ENCODE data around the gene CNKSR1.

Gene CNKSR1

DNA sequence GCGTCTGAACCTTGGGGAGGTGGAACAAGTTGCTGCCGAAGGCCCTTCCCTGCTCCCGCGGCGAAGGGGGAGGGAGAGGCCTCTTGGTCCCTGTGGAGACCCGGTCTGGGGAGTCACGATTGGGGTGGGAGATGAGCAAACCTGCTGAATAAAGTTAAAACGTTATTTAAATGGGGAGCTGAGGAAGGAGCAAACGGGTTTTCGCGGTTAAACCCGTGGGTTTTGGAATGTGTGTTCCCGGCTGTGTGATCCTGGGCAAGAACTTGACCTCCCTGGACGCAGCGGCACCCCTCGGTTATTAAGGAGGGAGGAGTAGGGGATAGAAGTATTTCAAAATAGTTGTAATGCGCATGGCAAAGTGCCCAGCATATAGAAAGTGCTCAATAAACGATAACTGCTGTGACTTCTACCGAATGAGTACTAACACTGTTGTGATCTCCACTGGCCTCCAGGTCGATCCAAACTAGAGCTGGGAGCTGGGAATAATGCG is 15.0 kb upstream of the CNKSR1 start:
- POLR2A ChIA-PET: interaction anchor here (1.0 kb wide), 1 partner anchor 7 kb away, joined by 4 read pairs; the partner anchor contains the start of gene ZNF593
- CTCF ChIA-PET: interaction anchor here (0.6 to 2.5 kb wide), 7 partner anchors 18 to 464 kb away, joined by 3 to 16 read pairs (median 4); no protein-coding TSS in a partner anchor
- no peaks in the 10 kb centered on the region; the same call in 1 of the 2 replicates for H3K4me1 ChIP-seq (ENCODE audit: control insufficient read depth, insufficient read depth, low read length)
- H3K9me3 ChIP-seq (ENCODE audit: control insufficient read depth, insufficient read depth, low read depth, low read length): no peaks in the 10 kb centered on the region
- TF ChIP-seq ZNF664 (tag by site-specific recombination; IDR thresholded peaks at IDR 0.05) (peak; percentile 92), GLIS1 (tag by site-specific recombination; IDR thresholded peaks at IDR 0.05) (0 out of 2 replicates have a peak, but pooled peaks have one; percentile 3), ZNF544 (tag by site-specific recombination; IDR thresholded peaks at IDR 0.05) (no peak), ZNF362 (tag by site-specific recombination; IDR thresholded peaks at IDR 0.05) (no peak), ZNF747 (tag by site-specific recombination; IDR thresholded peaks at IDR 0.05) (no peak), SCRT2 (tag by site-specific recombination; IDR thresholded peaks at IDR 0.05) (0 out of 2 replicates have a peak, but pooled peaks have one; percentile 14), ZNF140 (tag by site-specific recombination; IDR thresholded peaks at IDR 0.05) (no peak), ZNF341 (tag by site-specific recombination; IDR thresholded peaks at IDR 0.05; ENCODE audit: low read depth) (peak; percentile 22; the same call in 1 of the 2 replicates), PATZ1 (tag by site-specific recombination; IDR thresholded peaks at IDR 0.05) (no peak), ZNF645 (tag by site-specific recombination; IDR thresholded peaks at IDR 0.05) (no peak), ZNF302 (tag by site-specific recombination; IDR thresholded peaks at IDR 0.05; ENCODE audit: low read depth) (no peak), ZNF335 (tag by site-specific recombination; conservative IDR thresholded peaks at IDR 0.05) (0 out of 2 replicates have a peak, but pooled peaks have one; percentile 7), ZNF18 (tag by site-specific recombination; IDR thresholded peaks at IDR 0.05) (no peak), ZNF843 (tag by site-specific recombination; IDR thresholded peaks at IDR 0.05) (no peak)
- TF ChIP-seq, protein P1, sequence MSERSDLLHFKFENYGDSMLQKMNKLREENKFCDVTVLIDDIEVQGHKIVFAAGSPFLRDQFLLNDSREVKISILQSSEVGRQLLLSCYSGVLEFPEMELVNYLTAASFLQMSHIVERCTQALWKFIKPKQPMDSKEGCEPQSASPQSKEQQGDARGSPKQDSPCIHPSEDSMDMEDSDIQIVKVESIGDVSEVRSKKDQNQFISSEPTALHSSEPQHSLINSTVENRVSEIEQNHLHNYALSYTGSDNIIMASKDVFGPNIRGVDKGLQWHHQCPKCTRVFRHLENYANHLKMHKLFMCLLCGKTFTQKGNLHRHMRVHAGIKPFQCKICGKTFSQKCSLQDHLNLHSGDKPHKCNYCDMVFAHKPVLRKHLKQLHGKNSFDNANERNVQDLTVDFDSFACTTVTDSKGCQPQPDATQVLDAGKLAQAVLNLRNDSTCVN (tag by site-specific recombination; optimal IDR thresholded peaks at IDR 0.05): peak; percentile 7
- no peak overlapping the region; the same call in 1 of the 2 replicates for H3K27ac ChIP-seq (ENCODE audit: extremely low read depth, low read depth, low read length)
- peak overlapping the region; percentile 12; the same call in 1 of the 2 replicates for H3K4me3 ChIP-seq (ENCODE audit: low read depth, low read length)
- no peaks in the 10 kb centered on the region for H3K36me3 ChIP-seq (ENCODE audit: control insufficient read depth in 2 of 2, insufficient read depth in 1 of 2, low read length in 2 of 2)

DNA sequence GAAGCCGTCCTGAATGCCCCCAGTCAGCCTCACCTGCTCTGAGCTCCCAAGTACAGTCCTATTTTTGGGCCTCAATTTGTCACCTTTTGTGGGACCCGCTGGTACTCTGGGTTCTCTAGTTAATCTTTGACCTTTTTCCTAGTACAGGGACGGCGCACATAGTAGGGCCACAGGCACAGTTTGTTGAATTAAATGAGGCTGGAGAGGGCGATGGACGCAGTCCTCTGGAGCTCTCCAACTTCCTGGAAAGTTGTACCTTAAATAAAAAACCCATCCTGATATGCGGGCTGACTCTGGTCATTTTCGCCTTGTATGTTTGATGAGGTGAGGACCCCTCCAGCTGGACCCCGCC is 13.6 kb upstream of the CNKSR1 start:
- POLR2A ChIA-PET: no interaction called here
- no peaks in the 10 kb centered on the region for H3K9me3 ChIP-seq (ENCODE audit: control insufficient read depth, insufficient read depth, low read depth, low read length)
- TF ChIP-seq MEIS1 (CRISPR knock-in tag; IDR thresholded peaks at IDR 0.05; ENCODE audit: borderline replicate concordance) (no peak), ZNF830 (tag by site-specific recombination; IDR thresholded peaks at IDR 0.05; ENCODE audit: low read depth) (no peak), OSR2 (tag by site-specific recombination; IDR thresholded peaks at IDR 0.05) (no peak), BCL11B (tag by site-specific recombination; IDR thresholded peaks at IDR 0.05; ENCODE audit: low read depth) (no peak), ZNF148 (tag by site-specific recombination; IDR thresholded peaks at IDR 0.05; ENCODE audit: borderline replicate concordance) (no peak), REPIN1 (tag by site-specific recombination; IDR thresholded peaks at IDR 0.05; ENCODE audit: low read depth) (no peak), FEZF1 (tag by site-specific recombination; IDR thresholded peaks at IDR 0.05) (no peak), ZNF560 (tag by site-specific recombination; IDR thresholded peaks at IDR 0.05; ENCODE audit: borderline replicate concordance) (no peak), ZNF571 (tag by site-specific recombination; IDR thresholded peaks at IDR 0.05) (no peak)

More for the DNA sequence above, 13.6 kb upstream of the CNKSR1 start:
- Histone ChIP-seq H3K4me3 (ENCODE audit: low read depth, low read length) (no peak overlapping the region), H3K4me1 (ENCODE audit: control insufficient read depth, insufficient read depth, low read length) (peaks cover 6% of the 10 kb centered on the region; the same call in 1 of the 2 replicates), H3K27ac (ENCODE audit: extremely low read depth, low read depth, low read length) (no peak overlapping the region; the same call in 1 of the 2 replicates), H3K36me3 (ENCODE audit: control insufficient read depth in 2 of 2, insufficient read depth in 1 of 2, low read length in 2 of 2) (no peaks in the 10 kb centered on the region)
- CTCF ChIA-PET: interaction anchor here (0.9 to 2.5 kb wide), 4 partner anchors 13 to 268 kb away, joined by 3 to 16 read pairs (median 3); no protein-coding TSS in a partner anchor

All from HEK293 (cell line).